GM11168 (cell line): Measurements from ENCODE around the gene SUPT3H.

Source experiments
- in situ Hi-C: fragments of 300-500 bp; cut with MboI; formaldehyde crosslinking; loops from one replicate; pipeline ENCODE4 v1.12.0; 2022; ENCODE audit warnings: low sequenced_read_pairs; ENCODE audit not compliant: unreplicated experiment

SUPT3H gene

DNA sequence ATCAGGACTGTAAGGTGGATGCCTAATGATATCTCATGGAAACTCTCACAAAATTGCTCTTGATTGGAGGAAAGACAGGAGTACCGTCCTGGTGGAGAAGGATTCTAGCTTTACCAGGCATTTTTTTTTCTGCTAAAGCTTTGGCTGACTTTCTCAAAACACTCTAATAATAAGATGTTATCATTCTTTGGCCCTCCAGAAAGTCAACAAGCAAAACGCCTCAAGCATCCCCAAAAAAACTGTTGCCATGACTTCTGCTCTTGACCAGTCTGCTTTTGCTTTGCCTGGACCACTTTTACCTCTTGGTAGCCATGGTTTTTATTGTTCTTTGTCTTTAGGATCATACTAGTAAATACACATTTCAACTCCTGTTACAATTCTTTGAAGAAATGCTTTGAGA lies 105.1 kb downstream of the SUPT3H start:
- in situ Hi-C loops, result no loop called here

DNA sequence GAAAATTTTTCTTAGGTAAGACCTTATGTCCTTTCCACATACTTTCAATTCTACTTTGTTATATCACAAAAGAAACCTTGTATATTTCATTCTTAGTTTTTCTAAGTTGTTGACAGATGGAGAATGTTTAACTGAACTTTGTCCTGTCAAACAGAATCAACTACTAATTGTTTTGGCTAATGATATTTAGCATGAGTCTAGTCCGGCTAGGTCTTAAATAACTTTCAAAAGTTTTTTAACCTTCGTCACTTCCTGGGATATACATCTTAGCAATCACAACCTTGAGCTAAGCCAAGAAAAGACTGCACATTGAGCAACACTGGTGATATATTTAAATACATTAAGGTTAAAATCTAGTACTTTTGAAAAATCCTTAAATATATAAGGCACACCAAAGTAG lies 112.5 kb downstream of the SUPT3H start:
- in situ Hi-C loops, result no loop called here

DNA sequence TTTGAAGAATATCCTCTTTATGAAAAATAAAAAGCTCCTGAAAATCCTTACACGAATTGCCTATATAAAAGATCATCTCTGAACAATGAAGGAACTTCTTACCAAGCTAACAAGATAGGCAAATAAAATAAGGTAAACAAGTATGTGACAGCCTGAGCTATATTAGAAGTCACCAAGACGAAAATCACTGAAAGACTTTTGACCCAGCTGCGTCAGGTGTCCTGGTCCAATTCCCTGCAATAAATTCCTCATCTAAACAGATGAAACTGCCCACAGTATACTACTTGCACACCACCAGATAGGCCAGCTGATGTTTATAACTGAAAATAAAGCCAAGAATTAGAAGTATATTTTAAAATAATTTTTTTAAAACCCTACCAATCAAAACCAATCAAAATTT lies 117.0 kb downstream of the SUPT3H start:
- in situ Hi-C loops, result no loop called here

DNA sequence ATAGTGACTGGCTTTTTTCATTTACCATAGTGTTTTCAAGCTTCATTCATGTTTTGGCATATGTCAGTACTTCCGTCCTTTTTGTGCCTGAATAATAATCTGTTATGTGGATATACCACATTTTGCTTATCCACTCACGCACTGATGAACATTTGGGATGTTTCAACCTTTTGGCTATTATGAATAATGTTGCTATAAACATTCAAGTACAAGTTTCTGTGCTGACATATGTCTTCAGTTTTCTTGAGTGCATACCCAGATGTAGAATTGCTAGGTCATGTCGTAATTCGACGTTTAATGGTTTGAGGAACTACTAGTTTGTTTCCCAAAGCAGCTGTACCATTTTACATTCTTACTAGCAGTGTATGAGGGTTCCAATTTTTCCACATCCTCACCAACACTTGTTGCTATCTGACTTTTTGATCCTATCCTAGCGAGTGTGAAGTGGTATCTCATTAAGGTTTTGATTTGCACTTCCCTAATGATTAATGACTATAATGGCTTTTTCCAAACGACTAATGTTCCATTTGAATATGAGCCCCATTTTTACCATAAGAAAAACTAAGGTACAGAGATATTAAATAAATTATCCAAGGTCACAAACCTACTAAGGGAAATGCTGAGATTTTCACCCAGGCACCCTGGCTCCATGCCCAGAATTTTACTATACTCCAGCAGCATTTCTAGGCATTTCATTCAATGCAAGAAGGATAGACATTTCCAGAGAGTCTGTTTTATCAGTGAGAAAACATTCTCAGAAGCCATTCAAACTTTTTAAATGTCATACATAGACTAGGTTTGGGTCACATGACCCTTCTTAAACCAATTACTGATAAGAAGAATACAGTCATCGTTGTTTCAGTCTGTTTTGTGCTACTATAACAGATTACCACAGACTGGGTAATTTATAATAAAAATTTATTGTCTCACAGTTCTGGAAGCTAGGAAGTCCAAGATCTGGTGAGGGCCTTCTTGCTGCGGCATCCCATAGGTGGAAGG lies 120.7 kb downstream of the SUPT3H start:
- in situ Hi-C loops, result no loop called here

DNA sequence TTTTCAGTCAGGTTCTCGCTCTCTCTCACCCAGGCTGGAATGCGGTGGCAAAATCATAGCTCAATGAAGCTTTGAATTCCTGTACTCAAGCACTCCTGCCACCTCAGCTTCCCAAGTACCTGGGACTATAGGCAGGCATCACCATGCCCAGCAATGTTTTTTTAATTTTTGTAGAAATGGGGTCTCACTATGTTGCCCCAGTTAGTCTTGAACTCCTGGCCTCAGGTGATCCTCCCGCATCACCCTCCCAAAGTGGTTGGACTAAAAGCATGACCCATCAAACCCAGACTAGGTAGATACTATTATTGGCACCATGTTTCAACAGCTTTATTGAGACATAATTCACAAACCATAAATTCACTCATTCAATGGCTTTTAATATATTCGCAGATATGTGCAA lies 122.3 kb downstream of the SUPT3H start:
- in situ Hi-C loops, result no loop called here

DNA sequence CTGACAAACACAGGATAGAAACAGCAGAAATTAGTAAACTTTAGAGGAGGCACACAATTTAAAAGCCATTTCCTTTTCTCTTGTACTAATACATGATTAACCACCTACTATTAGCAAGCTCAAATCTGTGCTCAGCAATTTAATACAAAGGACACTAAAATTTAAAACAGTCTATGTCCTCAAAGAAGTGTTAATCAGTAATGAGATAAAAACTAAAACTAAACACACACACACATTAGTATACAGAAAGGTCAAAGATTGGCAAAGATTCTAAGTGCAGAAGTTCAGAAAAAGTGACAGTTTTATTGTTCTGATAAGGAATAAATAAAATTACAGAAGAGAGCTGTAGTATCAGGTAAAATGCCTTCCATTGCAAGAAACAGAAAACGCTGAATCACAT lies 123.5 kb downstream of the SUPT3H start:
- in situ Hi-C loops, result no loop called here

DNA sequence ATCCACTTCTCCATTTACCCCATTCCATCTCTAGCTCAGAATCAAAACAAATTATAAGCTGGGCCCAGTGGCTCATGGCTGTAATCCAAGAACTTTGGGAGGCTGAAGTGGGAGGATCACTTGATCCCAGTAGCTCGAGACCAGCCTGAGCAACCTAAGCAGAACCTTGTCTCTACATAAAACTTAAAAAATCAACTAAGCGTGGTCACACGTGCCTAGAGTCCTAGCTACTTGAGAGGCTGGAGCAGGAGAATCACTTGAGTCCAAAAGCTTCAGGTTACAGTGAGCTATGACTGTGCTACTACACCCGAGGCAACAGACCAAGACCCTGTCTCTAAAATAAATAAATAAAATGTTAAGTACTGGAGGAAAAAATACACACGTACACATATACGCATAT lies 124.3 kb downstream of the SUPT3H start:
- in situ Hi-C loops, result no loop called here

DNA sequence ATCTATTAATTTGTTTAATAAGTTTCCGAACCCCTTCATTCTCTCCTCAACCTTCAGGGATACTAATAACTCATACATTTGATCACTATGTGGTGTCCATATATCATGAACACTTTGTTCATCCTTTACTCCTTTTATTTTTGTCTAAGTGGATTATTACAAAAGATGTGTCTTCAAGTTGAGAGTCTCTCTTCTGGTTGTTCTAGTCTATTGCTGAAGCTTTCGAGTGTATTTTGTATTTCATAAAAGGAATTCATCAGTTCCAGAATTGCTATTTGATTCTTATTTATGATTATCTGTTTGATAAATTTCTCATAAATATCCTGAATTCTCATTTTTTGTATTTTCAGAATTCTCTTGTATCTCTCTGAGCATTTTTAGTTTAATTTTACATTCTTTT lies 146.1 kb downstream of the SUPT3H start:
- in situ Hi-C loops, result no loop called here

DNA sequence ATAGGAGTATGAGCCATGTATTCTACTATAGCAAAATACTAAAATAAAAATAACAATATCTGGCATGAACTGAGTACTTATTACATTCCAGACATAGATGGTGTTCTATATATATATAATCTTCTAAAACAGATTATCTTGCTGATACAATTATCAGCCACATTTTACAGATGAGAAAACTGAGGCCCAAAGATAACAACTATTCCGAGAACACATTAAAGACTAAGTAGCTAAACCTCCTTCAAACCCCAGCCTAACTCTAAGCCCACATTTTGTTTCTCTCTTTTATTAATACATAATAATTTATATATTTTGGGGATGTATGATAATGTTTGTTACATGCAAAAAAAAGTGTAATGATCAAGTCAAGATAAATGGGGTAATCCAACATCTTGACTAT lies 148.3 kb downstream of the SUPT3H start:
- in situ Hi-C loops, result no loop called here

DNA sequence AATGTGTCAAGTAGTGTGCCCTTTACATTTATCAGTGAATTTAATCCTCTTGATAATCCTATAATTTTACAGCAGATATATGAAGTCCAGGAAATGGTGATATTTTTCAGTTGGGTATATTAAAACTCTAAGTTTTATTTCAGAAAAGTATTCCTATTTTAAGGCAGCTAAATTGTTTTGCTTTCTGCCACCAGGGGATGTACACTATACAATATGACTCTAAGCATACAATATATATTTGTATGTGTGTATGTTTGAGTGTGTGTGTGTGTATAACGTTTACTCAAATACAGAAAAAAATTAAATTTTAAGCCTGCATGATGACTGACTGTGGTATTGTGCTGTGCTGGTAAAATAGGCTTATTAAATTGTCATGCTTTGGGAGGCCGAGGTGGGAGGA lies 151.7 kb downstream of the SUPT3H start:
- in situ Hi-C loops, result no loop called here

DNA sequence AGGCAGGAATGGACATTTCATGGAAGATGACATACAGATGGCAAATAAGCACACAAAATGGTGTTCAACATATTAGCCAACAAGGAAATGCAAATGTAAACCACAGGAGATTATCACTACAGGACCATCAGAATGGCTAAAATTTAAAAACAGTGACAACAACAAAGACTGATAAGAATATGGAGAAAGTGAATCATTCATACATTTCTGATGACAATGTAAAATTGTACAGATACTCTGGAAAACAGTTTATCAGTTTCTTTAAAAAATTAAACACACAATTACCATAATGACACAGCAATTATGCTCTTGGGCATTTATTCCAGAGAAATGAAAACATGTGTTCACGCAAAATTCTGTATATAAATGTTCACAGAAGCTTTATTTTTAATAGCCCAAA lies 155.4 kb downstream of the SUPT3H start:
- in situ Hi-C loops, result no loop called here

DNA sequence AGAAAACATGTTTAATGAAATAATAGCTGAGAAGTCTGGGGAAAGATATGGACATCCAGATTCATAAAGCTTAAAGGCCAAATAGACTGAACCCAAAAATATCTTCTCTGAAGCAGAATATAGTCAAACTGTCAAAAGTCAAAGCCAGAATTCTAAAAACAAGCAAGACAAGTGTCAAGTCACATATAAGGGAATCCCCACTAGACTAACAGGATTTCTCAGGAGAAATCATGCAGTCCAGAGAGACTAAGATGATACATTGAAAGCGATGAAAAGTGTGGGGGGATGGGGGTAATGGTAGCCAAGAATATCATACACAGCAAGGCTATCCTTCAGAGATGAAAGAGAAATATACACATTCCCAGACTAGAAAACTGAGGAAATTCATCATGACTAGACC lies 162.0 kb downstream of the SUPT3H start:
- in situ Hi-C loops, result no loop called here

DNA sequence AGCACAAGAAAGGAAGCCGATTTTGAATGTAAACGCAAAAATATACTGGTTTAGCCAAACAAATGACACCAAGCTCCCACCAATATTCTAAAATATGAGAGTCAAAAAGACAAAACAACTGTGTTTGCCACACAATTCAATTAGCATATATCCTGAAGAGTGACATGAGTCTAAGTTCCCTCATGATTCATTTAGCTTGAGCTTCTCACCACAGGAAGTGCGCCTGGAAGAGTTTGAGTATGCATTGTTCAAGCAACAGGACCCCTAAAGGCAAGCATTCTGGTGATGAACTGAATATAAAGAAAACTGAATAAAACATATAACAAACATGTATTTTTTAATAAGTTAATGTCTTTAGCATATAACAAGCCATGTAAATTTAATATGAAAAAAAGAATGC lies 164.8 kb downstream of the SUPT3H start:
- in situ Hi-C loops, result no loop called here

DNA sequence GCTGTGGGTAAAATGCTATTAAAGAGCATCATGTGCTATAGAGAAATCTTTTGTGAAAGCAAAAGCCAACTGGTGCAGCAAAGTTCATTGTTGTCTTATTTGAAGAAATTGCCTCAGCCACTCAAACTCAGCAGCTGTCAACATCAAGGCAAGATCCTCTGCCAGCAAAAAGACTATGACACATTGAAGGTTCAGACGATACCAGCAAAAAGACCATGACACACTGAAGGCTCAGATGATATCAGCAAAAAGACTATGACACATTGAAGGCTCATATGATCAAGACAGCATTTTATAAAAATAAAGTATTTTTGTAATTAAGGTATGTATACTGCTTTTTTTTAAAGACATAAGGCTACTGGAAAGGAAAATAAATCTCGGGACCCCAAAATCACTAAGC lies 168.0 kb downstream of the SUPT3H start:
- in situ Hi-C loops, result no loop called here

DNA sequence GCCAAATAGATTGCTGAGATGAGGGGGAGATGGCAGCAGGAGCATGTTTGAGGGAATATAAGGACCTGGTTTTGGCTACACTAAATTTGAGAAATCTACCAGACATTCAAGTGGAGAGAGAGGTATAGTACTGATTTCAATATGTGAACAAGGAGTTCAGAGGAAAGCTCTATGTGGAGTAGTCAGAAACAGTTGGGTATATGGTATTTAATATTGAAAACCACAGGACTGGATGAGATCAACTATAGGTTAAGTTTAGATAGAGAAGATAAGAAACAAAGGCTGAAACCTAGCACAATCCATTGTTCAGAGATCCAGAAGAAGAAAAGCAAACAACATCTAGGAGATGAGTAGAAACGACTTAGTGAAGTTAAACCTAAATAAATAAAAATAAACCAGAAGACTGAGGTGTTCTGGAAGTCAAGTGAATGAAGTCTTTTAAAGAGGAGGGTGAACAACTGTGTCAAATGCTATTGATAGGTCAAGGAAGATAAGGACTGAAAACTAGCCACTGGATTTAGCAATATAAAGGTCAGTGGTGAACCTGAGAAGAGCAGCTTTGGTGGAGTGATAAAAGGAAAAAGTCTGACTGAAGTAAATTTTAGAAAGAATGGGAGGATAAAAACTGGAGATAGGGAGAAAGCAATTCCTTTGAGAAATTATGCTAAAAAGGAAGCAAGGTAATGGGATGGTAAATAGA lies 170.8 kb downstream of the SUPT3H start:
- in situ Hi-C loops, result no loop called here

DNA sequence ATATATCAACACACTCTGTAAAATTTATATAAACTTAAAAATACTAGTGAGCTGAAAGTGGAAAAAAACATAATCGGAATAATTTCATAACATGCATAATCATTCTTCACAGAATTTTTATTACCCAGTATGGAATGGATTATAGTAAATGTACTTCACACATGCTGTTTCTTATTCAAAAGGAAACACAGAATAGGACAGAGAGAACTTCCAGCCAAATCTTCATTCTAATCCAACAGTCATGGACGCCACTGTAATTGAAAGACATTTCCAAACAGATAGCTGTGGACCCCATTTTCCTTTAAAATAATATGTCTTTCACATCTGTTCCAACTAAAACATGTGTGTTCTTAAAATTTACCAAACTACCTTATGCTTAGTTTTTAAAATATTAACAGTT lies 176.2 kb downstream of the SUPT3H start:
- in situ Hi-C loops, result no loop called here

DNA sequence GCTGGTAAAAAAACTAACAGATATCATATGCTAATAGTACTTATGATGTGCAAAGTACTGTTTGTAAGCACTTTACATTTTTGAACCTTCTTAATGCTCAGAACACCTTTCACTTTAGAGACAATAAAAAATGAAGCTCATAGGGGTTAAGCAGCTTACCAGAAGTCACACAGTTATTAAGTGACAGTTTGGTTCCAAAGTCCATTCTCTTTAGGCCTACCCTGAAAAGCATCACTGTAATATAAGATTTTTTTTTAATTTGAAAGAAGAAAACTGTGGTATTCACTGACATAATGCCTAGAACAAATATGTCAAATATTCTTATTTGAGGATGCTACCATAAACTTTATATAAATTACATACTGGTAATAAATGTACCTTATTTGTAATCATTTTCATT lies 177.2 kb downstream of the SUPT3H start:
- in situ Hi-C loops, result no loop called here

DNA sequence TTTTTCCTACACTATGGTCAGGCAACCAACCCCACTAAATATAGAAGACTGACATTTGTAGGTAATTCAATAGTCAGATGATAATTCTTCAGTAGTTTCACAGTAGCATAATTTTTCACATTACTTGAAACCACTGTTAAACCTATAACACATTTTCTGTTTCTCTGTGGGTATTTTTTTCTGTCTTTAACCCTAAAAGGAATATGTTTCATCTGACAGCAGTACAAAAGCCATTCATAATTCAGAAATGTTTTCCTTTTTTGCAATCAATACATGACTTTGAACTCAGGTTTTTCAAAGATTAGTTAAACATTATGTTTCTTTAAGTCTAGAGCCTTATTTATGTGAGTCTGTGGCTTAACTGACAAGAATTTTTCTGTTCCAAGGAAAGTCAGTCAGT lies 178.2 kb downstream of the SUPT3H start:
- in situ Hi-C loops, result no loop called here

DNA sequence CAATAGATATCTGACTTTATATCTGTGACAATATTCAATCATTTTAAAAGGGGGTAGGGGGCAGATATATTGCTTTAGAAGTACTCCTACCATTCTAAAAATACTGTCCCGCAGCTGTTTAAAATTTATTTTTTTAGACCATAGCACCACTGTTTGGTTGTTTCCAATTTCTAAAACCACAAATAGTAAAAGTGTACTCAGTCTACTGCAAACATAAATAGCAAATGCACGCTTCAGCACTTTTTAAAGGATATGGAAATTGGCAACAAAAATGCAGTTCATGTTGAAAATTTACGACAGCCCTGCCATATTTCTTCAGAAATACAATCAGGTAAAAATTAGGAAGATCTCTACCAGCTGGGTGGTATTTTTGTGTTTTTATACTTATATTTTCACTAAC lies 181.6 kb downstream of the SUPT3H start:
- in situ Hi-C loops, result no loop called here

DNA sequence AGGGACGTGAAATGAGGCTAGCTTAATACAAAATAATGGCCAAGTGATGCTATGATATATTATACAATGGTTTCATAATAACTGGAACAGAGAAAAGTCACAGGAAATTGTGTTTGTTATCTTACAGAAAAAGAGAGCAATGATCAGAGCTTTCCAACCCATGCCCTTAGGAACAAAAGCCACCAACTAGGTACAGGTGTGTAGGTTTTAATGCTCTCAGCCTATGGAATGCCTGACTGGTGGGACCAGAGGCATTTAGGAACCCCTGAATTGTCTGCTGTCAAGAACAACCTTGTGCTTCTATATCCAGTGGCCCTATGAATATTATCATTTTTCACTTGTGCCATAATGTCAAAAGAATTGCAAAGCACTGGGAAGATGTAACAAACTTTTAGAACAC lies 182.6 kb downstream of the SUPT3H start:
- in situ Hi-C loops, result no loop called here

DNA sequence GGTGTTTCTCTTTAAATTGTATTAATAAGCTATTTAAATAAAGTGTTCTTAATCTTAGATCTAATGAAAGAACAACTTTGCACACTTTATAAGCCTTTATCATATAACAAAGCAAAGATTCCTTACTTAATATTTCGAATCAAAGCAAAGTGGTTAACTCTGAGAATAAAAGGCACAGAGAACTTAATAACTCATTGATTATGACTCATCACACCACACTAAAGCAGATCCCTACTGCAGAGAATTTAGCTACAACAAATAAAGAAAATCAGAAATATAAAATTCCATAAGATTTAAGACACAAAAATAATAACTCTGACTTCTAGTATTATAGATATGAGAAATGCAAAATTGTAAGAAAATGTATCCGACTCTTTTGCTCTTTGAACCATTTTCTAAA lies 185.2 kb downstream of the SUPT3H start:
- in situ Hi-C loops, result no loop called here

DNA sequence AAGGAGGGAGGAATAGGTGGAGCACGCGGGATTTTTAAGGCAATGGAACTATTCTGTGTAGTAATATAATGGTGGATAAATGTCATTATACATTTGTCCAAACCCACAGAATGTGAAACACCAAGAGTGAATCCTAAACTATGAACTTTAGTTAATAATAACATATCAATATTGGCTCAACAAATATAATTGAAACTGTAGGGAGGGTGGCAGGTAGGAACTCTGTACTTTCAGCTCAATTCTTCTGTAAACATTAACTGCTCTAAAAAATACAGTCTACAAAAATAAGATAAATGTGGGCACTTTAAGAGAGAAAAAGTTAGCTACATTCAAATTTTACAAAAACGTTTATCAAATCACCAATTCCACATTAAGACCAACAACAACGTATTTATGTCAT lies 186.3 kb downstream of the SUPT3H start:
- in situ Hi-C loops, result no loop called here
